ENCODE measurements around the gene TECR.

DNA sequence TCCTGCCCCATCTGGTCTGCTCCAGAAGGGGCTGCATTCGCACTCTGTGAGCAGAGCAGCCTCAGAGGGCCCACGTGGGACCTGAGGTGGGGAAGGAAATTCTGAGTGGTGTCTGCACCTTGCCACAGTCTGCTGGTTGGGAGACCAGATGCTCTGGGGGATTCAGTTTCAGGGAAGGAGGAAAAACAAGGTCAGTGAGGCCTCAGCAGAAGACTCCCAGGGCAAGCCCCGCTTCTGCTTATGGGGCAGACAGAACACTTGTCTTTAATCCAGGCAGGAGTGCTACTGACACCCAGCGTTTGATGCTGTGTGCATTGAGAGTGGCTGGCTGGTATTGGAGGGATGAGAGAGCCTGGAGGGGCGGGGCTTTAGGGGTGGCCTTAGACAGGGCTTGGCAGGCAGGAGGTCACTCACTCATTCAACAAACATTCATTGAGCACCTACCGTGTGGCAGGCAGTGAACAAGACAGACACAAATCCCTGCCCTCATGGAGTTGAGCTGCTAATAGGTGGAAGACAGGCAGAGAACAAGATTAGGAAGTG is 48.6 kb downstream of the TECR start:
- TF ChIP-seq, protein P1, sequence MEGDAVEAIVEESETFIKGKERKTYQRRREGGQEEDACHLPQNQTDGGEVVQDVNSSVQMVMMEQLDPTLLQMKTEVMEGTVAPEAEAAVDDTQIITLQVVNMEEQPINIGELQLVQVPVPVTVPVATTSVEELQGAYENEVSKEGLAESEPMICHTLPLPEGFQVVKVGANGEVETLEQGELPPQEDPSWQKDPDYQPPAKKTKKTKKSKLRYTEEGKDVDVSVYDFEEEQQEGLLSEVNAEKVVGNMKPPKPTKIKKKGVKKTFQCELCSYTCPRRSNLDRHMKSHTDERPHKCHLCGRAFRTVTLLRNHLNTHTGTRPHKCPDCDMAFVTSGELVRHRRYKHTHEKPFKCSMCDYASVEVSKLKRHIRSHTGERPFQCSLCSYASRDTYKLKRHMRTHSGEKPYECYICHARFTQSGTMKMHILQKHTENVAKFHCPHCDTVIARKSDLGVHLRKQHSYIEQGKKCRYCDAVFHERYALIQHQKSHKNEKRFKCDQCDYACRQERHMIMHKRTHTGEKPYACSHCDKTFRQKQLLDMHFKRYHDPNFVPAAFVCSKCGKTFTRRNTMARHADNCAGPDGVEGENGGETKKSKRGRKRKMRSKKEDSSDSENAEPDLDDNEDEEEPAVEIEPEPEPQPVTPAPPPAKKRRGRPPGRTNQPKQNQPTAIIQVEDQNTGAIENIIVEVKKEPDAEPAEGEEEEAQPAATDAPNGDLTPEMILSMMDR (IDR thresholded peaks at IDR 0.05; ENCODE audit: insufficient read depth, low read length, poor library complexity, severe bottlenecking) = no peak
- no peak for TF ChIP-seq EZH2phosphoT487 (conservative IDR thresholded peaks at IDR 0.05; ENCODE audit: low read length)
